ENCODE data around the gene MYOM3.

The MYOM3 gene

GRCh38 chr1:24071941-24072340, 40.0 kb downstream of the MYOM3 start:
- Histone ChIP-seq H3K27me3 (no peaks in the 10 kb centered on the region), H3K4me1 (no peaks in the 10 kb centered on the region), H3K4me3 (ENCODE audit: low read depth, low read length) (no peak overlapping the region), H3K9me3 (no peaks in the 10 kb centered on the region), H3K36me3 (no peaks in the 10 kb centered on the region)
- no peak for TF ChIP-seq CTCF (IDR thresholded peaks at IDR 0.05; ENCODE audit: low read depth, low read length)
- no peak for DNase-seq

- TF ChIP-seq CTCF (IDR thresholded peaks at IDR 0.05; ENCODE audit: low read depth, low read length): peak; percentile 78
- peak; percentile 69 for DNase-seq
- H3K4me1 ChIP-seq: no peaks in the 10 kb centered on the region
- H3K4me3 ChIP-seq (ENCODE audit: low read depth, low read length): no peak overlapping the region
- H3K9me3 ChIP-seq: no peaks in the 10 kb centered on the region
- H3K36me3 ChIP-seq: no peaks in the 10 kb centered on the region
- H3K27me3 ChIP-seq: no peaks in the 10 kb centered on the region
These were observed 41.0 kb downstream of the MYOM3 start for GRCh38 chr1:24070821-24071393.

- DNase-seq: no peak
- no peaks in the 10 kb centered on the region for H3K4me1 ChIP-seq
- no peaks in the 10 kb centered on the region for H3K36me3 ChIP-seq
- TF ChIP-seq CTCF (IDR thresholded peaks at IDR 0.05; ENCODE audit: low read depth, low read length): no peak
- no peak overlapping the region for H3K4me3 ChIP-seq (ENCODE audit: low read depth, low read length)
- H3K9me3 ChIP-seq: no peaks in the 10 kb centered on the region
- H3K27me3 ChIP-seq: no peaks in the 10 kb centered on the region
These were observed 42.1 kb downstream of the MYOM3 start for GRCh38 chr1:24069817-24070216.

- Histone ChIP-seq H3K9me3 (no peaks in the 10 kb centered on the region), H3K36me3 (no peaks in the 10 kb centered on the region), H3K27me3 (no peaks in the 10 kb centered on the region), H3K4me3 (ENCODE audit: low read depth, low read length) (no peak overlapping the region), H3K4me1 (no peaks in the 10 kb centered on the region)
- DNase-seq: no peak
- TF ChIP-seq CTCF (IDR thresholded peaks at IDR 0.05; ENCODE audit: low read depth, low read length): no peak
These were observed 44.0 kb downstream of the MYOM3 start for GRCh38 chr1:24067978-24068377.

GRCh38 chr1:24065304-24065703, 46.6 kb downstream of the MYOM3 start:
- Histone ChIP-seq H3K4me1 (no peaks in the 10 kb centered on the region), H3K4me3 (ENCODE audit: low read depth, low read length) (no peak overlapping the region), H3K9me3 (no peaks in the 10 kb centered on the region), H3K36me3 (no peaks in the 10 kb centered on the region), H3K27me3 (no peaks in the 10 kb centered on the region)
- no peak for DNase-seq
- TF ChIP-seq CTCF (IDR thresholded peaks at IDR 0.05; ENCODE audit: low read depth, low read length): no peak

- Histone ChIP-seq H3K27me3 (no peaks in the 10 kb centered on the region), H3K36me3 (no peaks in the 10 kb centered on the region)
These were observed 49.7 kb downstream of the MYOM3 start for GRCh38 chr1:24062221-24062620.

More at GRCh38 chr1:24062221-24062620, 49.7 kb downstream of the MYOM3 start:
- Histone ChIP-seq H3K9me3 (no peaks in the 10 kb centered on the region), H3K4me1 (no peaks in the 10 kb centered on the region), H3K4me3 (ENCODE audit: low read depth, low read length) (no peak overlapping the region)
- DNase-seq: no peak
- no peak for TF ChIP-seq CTCF (IDR thresholded peaks at IDR 0.05; ENCODE audit: low read depth, low read length)
